ENCODE results near the gene AGMO. TPM values are rescaled to one million over a fixed set of nuclear protein-coding genes. Genes with fewer than 3 reads are reported as not detected.

The AGMO gene
- total and polyA plus RNA-seq, 2 of the 8 experiments (the other 6 are each of a cell fraction or from before 2014, with no cell fraction given), result 0.22 to 0.45 TPM

- TF ChIP-seq EZH2 (IDR thresholded peaks at IDR 0.05; ENCODE audit: low read depth, low read length, severe bottlenecking) (no peak), ATF3 (IDR thresholded peaks at IDR 0.05; ENCODE audit: insufficient read depth, low read depth, low read length) (no peak), MAFK (IDR thresholded peaks at IDR 0.05; ENCODE audit: low read depth, low read length) (no peak), SIN3A (conservative IDR thresholded peaks at IDR 0.05 in 1 of 2, IDR thresholded peaks at IDR 0.05 in 1 of 2; ENCODE audit: low read depth in 1 of 2, low read length in 2 of 2) (no peak), POU5F1 (IDR thresholded peaks at IDR 0.05; ENCODE audit: low read depth, low read length) (no peak), BRCA1 (IDR thresholded peaks at IDR 0.05; ENCODE audit: low read depth, low read length) (no peak), HDAC2 (IDR thresholded peaks at IDR 0.05; ENCODE audit: borderline replicate concordance in 1 of 2, low read depth in 2 of 2, low read length in 2 of 2) (no peak), NRF1 (IDR thresholded peaks at IDR 0.05; ENCODE audit: low read depth, low read length) (no peak), RFX5 (IDR thresholded peaks at IDR 0.05; ENCODE audit: borderline replicate concordance, low read depth, low read length) (no peak), MAX (IDR thresholded peaks at IDR 0.05) (no peak)
These were observed 165.3 kb downstream of the AGMO start (continued) for GRCh38 chr7:15396210-15397158.
